Memory B cell (primary cell): ENCODE results near the gene SMIM7.

Source experiments
- ATAC-seq: fragments of 150-1000 bp; cut with Tn5 transposase; 2 replicates; pipeline ENCODE4 v1.10.0; 2021; ENCODE audit warnings: low read depth, mild to moderate bottlenecking, moderate library complexity
- DNase-seq, 2 donors: peaks; one replicate each; pipeline ENCODE4 v3.0.0; 2022; ENCODE audit warnings: low spot score in 2 of 2
- H3K27ac Mint-ChIP-seq: one replicate; pipeline ENCODE4 v1.8.0; 2022; ENCODE audit warnings: mild to moderate bottlenecking, moderate library complexity, mixed read lengths
- H3K27me3 Mint-ChIP-seq: one replicate; pipeline ENCODE4 v1.8.0; 2022; ENCODE audit warnings: mixed read lengths
- H3K36me3 Mint-ChIP-seq: one replicate; pipeline ENCODE4 v1.8.0; 2022; ENCODE audit warnings: mild to moderate bottlenecking, mixed read lengths
- H3K4me1 Mint-ChIP-seq: one replicate; pipeline ENCODE4 v1.8.0; 2022; ENCODE audit warnings: mixed read lengths
- H3K4me3 Mint-ChIP-seq: one replicate; pipeline ENCODE4 v1.8.0; 2022; ENCODE audit warnings: mild to moderate bottlenecking, moderate library complexity, mixed read lengths
- H3K9me3 Mint-ChIP-seq: one replicate; pipeline ENCODE4 v1.8.0; 2022; ENCODE audit warnings: mixed read lengths

SMIM7 gene

DNA sequence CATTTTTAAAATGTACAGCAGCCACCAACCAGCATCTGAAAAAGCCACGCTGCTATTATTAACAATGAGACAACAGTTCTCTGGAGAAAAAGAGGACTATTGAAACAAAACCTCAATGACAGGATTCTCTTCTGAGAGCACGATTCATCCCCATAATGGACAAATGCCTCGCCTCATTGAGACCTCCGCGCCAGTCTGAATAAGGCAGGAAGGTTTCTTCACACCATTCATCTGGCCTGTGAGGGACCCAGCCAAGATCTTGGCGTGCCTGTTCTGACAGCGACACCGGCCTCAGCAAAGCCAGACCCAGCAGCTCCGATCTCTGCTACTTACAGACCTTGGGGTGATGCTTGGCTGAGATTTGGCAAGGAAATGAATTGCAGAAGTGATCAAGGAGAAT lies 14.8 kb downstream of the SMIM7 start:
- ATAC-seq (no peak), DNase-seq (no peak)
- H3K36me3 Mint-ChIP-seq = peaks cover 17% of the 10 kb centered on the region
- H3K4me3 Mint-ChIP-seq = no peak overlapping the region
- peaks cover 7% of the 10 kb centered on the region for H3K4me1 Mint-ChIP-seq
- H3K9me3 Mint-ChIP-seq = no peaks in the 10 kb centered on the region
- no peaks in the 10 kb centered on the region for H3K27me3 Mint-ChIP-seq
- no peak overlapping the region for H3K27ac Mint-ChIP-seq

DNA sequence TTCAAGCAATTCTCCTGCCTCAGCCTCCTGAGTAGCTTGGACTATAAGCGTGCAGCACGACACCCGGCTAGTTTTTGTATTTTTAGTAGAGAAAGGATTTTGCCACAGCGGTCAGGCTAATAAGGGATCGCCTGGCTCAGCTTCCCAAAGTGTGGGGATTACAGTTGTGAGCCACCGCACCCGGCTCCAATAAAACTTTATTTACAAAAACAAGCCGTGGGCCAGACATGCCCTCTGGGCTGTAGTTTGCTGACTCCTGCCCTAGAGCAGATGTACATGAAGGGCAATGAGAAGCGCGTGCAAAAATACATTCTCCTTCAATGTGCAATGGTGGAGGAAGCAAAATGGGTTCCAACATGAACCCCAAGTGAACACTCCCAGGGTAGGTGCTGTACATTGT lies 18.2 kb downstream of the SMIM7 start:
- Mint-ChIP-seq H3K9me3 (no peaks in the 10 kb centered on the region), H3K27ac (no peak overlapping the region), H3K27me3 (no peaks in the 10 kb centered on the region), H3K4me1 (peaks cover 9% of the 10 kb centered on the region), H3K4me3 (no peak overlapping the region), H3K36me3 (peaks cover 18% of the 10 kb centered on the region)
- no peak for DNase-seq
- no peak for ATAC-seq

DNA sequence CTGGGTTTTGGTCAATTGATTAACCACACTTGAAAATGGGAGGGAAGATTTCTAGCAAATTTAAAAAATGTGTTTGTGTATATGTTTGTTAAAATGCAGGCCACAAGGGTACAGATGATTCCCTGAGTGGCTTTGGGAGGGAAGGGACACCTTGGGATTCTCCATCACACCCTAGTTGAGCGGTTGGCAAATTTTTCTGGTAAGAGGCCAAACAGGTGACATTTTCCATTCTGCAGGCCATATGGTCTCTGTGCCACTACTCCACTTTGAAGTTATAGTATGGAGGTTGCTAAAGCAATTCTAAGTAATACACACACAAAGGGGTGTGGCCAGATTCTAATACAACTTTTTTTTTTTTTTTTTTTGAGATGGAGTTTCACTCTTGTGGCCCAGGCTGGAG lies 19.0 kb downstream of the SMIM7 start:
- no peak for DNase-seq
- no peak overlapping the region for H3K27ac Mint-ChIP-seq
- no peak overlapping the region for H3K4me3 Mint-ChIP-seq
- H3K4me1 Mint-ChIP-seq = peaks cover 9% of the 10 kb centered on the region
- no peaks in the 10 kb centered on the region for H3K9me3 Mint-ChIP-seq
- H3K27me3 Mint-ChIP-seq = no peaks in the 10 kb centered on the region
- H3K36me3 Mint-ChIP-seq = peaks cover 18% of the 10 kb centered on the region
- no peak for ATAC-seq

DNA sequence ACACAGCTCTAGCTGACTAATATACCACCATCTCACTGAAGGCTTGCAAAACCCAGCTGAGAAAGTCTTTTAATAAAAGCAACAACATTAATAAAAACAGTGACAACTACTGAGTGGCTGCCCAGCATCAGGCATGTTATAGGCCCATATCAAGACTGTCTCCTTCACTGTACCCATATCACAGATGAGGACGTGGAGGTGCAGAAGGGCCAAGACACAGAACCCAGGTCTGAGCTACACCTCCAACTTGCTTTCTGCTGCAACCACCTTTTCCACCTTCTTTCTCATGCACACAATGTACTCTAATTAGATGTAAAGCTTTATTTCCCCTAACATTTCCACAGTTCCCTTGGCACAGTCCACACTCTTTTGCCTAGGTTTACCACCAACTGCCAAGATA lies 21.3 kb downstream of the SMIM7 start:
- no peak overlapping the region for H3K4me3 Mint-ChIP-seq
- H3K36me3 Mint-ChIP-seq = peaks cover 16% of the 10 kb centered on the region
- H3K9me3 Mint-ChIP-seq = no peaks in the 10 kb centered on the region
- no peak overlapping the region for H3K27ac Mint-ChIP-seq
- no peaks in the 10 kb centered on the region for H3K27me3 Mint-ChIP-seq
- peaks cover 11% of the 10 kb centered on the region for H3K4me1 Mint-ChIP-seq
- DNase-seq (no peak), ATAC-seq (no peak)

DNA sequence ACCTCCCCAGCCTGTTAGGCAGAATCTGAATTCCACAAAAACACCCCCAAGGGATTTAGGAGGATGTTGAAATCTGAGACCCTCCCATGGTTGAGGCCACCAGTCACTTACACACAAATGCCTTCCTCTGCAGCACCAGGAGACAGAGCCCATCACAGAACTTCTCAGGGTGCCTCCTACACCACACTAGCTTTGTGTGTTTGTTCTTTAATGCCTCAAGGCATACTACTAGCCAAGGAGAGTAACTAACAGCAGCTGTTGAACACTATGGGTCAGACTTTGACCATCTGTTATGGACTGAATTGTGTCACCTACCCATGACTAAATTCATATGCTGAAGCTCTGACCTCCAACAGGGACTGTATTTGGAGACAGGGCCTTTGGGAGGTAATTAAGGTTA lies 22.4 kb downstream of the SMIM7 start:
- Mint-ChIP-seq H3K4me1 (peaks cover 11% of the 10 kb centered on the region), H3K27me3 (no peaks in the 10 kb centered on the region), H3K36me3 (peaks cover 12% of the 10 kb centered on the region), H3K27ac (no peak overlapping the region), H3K9me3 (no peaks in the 10 kb centered on the region), H3K4me3 (no peak overlapping the region)
- DNase-seq (no peak), ATAC-seq (no peak)

DNA sequence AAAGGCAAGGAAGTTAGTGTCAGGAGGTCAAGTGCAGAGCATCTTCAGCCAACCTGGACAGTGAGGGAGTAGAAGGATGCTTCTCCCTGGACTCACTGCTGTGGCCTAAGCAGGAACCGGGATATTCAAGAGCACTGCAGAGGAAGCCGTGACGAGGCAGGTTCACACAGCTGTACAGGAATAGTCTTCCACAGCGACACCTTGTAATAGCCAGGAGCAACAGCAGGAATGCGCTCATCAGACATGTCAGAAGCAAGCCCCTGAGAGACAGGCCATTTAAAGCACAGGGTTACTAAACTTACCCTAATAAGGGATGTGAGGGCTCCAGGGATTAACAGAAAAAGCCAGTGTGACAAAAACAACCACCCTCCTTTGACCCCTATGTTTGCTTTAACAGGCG lies 28.5 kb downstream of the SMIM7 start:
- no peak for ATAC-seq
- no peaks in the 10 kb centered on the region for H3K9me3 Mint-ChIP-seq
- no peaks in the 10 kb centered on the region for H3K27me3 Mint-ChIP-seq
- no peak overlapping the region for H3K4me3 Mint-ChIP-seq
- no peak for DNase-seq
- H3K36me3 Mint-ChIP-seq = peaks cover 8% of the 10 kb centered on the region
- peaks cover 17% of the 10 kb centered on the region for H3K4me1 Mint-ChIP-seq
- H3K27ac Mint-ChIP-seq = no peak overlapping the region

DNA sequence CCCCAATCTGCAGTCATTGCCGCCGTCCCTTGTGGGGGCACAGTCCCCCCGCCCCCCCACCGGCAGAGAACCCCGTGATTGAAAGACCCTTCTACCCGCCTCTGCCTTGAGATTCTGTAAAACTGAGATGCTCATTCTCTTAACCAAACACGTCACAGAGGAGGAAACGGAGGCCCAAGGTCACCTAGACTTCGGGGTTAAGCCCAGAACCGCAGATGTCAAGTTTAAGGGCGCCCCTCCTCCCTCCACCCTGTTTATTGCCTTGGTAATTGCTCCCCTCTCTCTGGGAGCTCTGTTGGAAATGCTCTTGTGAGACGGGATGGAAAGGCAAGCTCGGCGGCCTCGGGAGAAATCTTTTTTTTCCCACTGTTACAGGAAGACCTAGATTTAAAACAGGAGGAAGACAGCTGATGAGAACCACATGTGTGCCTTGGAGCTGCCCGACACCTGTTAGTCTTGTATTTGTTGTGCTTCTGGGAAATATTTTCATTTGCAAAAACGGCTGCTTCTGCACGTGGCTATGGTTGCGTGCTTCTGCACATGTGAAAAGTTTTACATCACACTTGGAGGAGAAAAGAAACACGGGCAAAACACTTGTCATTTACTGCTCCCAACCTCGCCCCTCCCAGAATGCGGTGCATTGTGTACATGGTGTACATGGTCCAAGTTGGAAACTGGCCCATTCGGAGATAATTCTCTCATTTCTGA lies 30.8 kb downstream of the SMIM7 start:
- H3K27me3 Mint-ChIP-seq = no peaks in the 10 kb centered on the region
- DNase-seq (peak in 1 of 2 donors; percentile 29), ATAC-seq (peak; percentile 7)
- peak overlapping the region; percentile 97 for H3K4me3 Mint-ChIP-seq
- H3K9me3 Mint-ChIP-seq = no peaks in the 10 kb centered on the region
- peaks cover 8% of the 10 kb centered on the region for H3K36me3 Mint-ChIP-seq
- H3K27ac Mint-ChIP-seq = peak overlapping the region; percentile 94
- peaks cover 26% of the 10 kb centered on the region for H3K4me1 Mint-ChIP-seq

DNA sequence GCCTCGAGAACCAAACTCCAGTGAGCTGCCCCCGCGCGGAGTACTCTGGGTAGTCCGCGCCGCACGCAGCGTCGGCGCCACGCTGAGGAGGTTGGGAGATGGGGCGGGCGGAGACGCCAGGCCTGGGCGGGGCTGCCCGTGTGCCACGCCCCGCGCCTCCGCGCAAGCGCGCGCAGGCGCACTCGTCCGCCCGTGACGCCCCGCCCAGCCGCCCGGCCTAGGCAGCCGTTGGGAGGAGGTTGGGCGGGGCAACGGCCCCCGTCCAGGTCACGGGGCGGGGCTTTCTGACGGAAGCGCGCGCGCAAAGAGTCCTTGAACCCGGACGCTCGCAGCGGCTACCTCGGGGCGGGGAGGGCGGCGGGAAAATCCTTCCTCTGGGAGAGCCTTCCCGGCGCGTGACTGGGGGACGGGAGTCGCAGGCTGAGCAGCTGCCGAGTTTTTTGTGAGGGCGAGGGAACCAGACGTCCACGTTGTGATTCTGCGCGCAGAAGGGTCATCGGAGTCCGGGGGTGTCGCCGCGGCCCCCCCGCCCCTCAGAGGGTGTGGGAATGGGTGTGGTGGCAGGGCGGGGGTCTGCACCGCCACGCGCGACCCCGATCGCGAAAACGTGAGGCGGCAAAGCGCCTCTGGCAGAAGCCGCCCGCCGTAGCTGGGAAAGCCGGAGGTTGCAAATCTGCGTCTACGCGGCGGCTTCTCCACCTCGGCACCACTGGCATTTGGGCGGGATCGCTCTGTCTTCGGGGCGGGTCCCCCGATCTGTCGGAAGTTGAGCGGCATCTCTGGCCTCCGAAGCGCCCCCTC lies 31.6 kb downstream of the SMIM7 start, which contains the start of gene MED26:
MED26 (minus strand) TSS at position 22 of the 801 bp plus-strand sequence. CDS start 261 bp downstream, outside the sequence.
- Mint-ChIP-seq H3K27ac (peak within 1 kb of the TSS; percentile 94), H3K36me3 (peaks cover 8% of the 10 kb centered on the region), H3K9me3 (no peaks in the 10 kb centered on the region), H3K4me3 (peak within 1 kb of the TSS; percentile 97), H3K4me1 (peaks cover 30% of the 10 kb centered on the region), H3K27me3 (no peaks in the 10 kb centered on the region)
- peak; percentile 92 to 94 for DNase-seq
- peak; percentile 90 for ATAC-seq

DNA sequence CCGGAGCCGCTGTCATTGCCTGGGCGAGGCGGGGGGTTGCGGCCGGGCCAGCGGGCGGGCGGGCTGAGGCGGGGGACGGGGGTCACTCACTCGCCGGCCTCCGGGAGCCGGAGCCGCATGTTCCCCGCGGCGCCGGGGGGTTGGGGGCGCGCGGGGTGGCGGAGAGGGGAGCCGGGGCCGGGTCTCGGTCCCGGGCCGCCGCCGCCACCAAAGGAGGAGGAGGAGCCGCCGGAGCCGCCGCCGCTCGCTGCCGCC lies 32.1 kb downstream of the SMIM7 start:
- DNase-seq = no peak
- peaks cover 8% of the 10 kb centered on the region for H3K36me3 Mint-ChIP-seq
- peak overlapping the region; percentile 97 for H3K4me3 Mint-ChIP-seq
- H3K4me1 Mint-ChIP-seq = peaks cover 30% of the 10 kb centered on the region
- H3K27me3 Mint-ChIP-seq = no peaks in the 10 kb centered on the region
- ATAC-seq = no peak
- peak overlapping the region; percentile 94 for H3K27ac Mint-ChIP-seq
- H3K9me3 Mint-ChIP-seq = no peaks in the 10 kb centered on the region

DNA sequence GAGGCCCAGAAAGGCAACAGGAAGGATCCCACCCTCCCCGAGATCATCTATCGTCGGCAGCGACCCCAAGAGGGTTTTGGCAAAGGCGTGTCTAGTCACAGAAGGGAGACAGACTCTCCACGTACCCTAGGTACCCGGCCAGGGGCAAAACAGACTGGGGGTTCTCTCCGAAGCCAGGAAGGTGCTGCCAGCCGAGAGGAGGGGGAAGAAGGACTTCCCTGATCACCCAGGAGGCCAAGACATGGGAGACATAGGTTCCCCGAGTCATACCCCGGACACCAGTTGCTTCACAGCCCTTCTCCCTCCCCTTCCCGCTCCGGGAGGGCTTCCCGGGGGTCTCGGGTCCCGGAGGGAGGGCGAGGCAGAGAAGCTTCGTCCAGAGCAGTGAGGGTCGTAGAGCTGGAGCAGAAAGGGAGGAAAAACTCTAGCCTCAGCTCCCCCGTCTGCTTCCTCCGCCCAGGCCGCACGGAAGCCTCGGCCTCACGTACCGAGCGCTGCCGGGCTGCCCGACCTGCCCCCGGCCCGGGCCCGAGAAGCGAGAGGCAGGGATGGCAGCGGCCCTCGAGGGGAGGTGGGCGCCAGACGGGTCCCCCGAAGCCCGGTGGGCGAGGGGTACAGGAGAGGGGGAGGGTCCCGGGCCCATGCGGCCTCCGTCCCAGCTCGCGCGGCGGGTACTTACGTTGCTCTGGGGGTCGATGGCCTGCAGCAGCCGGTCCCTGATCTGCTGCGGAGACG lies 32.6 kb downstream of the SMIM7 start:
- H3K27ac Mint-ChIP-seq = peak overlapping the region; percentile 82
- DNase-seq = peak; percentile 27 to 28

DNA sequence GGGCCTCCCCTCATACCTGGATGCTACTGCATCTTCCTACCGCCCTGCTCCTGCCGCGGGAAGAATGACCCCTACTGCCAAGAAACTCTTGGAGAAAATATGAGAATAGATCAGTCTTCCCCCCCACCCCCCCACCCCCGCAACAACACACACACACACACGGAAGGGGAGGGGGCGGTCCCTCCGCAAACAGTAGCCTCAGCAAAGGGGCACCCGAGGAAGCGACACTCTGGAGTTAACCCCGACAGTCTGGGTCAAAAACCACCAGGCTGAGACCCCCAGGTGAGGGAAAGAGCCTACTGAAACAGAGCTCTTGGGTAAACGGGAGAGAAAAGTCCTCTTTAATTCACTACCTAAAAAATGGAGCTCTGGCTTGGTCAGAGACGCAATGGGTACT lies 33.1 kb downstream of the SMIM7 start:
- Mint-ChIP-seq H3K27me3 (no peaks in the 10 kb centered on the region), H3K4me1 (peaks cover 31% of the 10 kb centered on the region), H3K27ac (peak overlapping the region; percentile 82), H3K36me3 (peaks cover 6% of the 10 kb centered on the region), H3K9me3 (no peaks in the 10 kb centered on the region), H3K4me3 (peak overlapping the region; percentile 91)
- DNase-seq (no peak), ATAC-seq (no peak)

More for the DNA sequence above, 32.6 kb downstream of the SMIM7 start:
- no peaks in the 10 kb centered on the region for H3K9me3 Mint-ChIP-seq
- ATAC-seq = no peak
- H3K27me3 Mint-ChIP-seq = no peaks in the 10 kb centered on the region
- peaks cover 30% of the 10 kb centered on the region for H3K4me1 Mint-ChIP-seq
- peaks cover 8% of the 10 kb centered on the region for H3K36me3 Mint-ChIP-seq
- peak overlapping the region; percentile 91 for H3K4me3 Mint-ChIP-seq

DNA sequence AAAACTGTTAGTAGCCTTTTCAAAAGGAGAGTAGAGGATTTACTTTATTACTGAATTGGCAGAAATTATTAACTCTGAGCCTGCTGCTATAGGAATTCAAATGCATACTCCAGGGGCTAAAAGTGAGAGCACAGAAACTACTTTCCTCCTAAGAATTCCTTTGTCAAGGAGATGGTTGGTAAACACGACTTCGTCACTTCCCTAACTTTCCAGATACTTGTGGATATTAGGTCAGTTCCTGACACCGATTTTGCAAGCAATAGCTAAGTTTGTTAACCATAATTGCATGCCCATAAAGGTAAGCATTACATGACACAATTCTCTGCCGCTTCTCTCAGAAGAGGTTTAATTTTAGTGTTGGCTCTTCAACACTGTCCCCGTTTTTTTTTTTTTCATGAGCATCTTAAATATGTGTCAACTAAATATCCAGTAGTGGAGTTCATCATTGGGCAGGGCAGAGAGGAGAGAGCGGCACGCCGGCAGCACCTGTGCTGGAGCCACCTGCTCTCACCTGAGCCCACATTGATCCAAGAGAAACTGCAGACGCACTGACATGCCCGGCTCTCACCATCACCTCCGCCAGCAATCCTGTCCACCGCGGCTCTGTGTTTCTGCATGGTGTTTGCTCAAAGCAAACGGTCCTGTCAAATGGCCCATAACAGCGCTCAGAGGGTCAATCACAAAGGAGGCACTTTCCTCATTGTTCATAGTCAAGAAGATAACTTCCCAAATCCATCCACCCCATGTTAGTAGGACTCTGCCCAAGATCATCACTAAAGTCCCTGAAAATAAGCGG lies 34.6 kb downstream of the SMIM7 start:
- H3K4me1 Mint-ChIP-seq = peaks cover 41% of the 10 kb centered on the region
- H3K4me3 Mint-ChIP-seq = no peak overlapping the region
- peak overlapping the region; percentile 81 for H3K27ac Mint-ChIP-seq
- ATAC-seq = no peak
- H3K27me3 Mint-ChIP-seq = no peaks in the 10 kb centered on the region
- H3K36me3 Mint-ChIP-seq = peaks cover 6% of the 10 kb centered on the region
- H3K9me3 Mint-ChIP-seq = no peaks in the 10 kb centered on the region
- DNase-seq = no peak

DNA sequence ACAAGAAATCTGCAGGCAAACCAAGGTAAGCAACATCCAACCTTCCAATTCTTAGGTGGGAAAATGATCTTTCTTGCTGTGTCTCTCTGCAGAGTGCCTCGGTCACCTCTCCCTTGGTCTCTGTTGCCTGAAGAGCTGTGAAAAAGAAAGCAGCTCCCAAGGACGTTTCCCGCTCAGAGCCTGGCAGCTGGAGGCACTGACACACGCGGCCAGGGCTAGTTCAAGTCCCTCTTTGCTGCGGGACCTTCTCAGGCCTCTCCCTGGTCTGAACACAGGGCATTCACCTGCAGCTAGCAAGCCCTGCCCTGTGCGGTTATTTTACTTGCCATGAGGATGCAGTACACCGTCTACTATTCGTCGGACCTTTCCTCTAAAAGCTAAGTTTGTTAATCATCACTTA lies 35.7 kb downstream of the SMIM7 start:
- ATAC-seq (no peak), DNase-seq (no peak)
- Mint-ChIP-seq H3K4me3 (no peak overlapping the region), H3K9me3 (no peaks in the 10 kb centered on the region), H3K4me1 (peaks cover 48% of the 10 kb centered on the region), H3K36me3 (peaks cover 6% of the 10 kb centered on the region), H3K27me3 (no peaks in the 10 kb centered on the region), H3K27ac (no peak overlapping the region)
